Airway epithelial cell (primary cell): Measurements from ENCODE around the gene INO80. TPM values are rescaled to one million over a fixed set of nuclear protein-coding genes. Genes with fewer than 3 reads are reported as not detected.

Experiments
- total RNA-seq: library from RNA; depleted of rRNA; stranded (reverse); fragments of >200 nt; gene quantifications from 2 replicates; pipeline ENCODE4 v1.2.3, GENCODE V29; 2015

The INO80 gene
- total RNA-seq = 8.7 and 16.7 TPM in 2 replicates

GRCh38 chr15:41116116-41116961, at the start of gene INO80:
Gene INO80 (minus strand): TSS chr15:41116280. CDS start chr15:41096310, 19,970 bp downstream.

GRCh38 chr15:40952901-40953712, 163.0 kb downstream of the INO80 start, which contains the start of gene CHAC1:
Gene CHAC1 (plus strand): TSS chr15:40953471. CDS start chr15:40953584, 113 bp downstream.

Other genes with a start within 250 kb of the INO80 start
- 52.2 and 61.1 TPM in 2 replicates for gene RHOV, start 242.0 kb downstream of the INO80 start, total RNA-seq
- 30.6 and 33.9 TPM in 2 replicates for gene VPS18, start 221.8 kb downstream of the INO80 start, total RNA-seq
- 0.35 TPM in 1 of 2 replicates, not detected in the other for gene DLL4, start 186.9 kb downstream of the INO80 start, total RNA-seq
- 5.9 and 10.5 TPM in 2 replicates for gene CHAC1, start 162.8 kb downstream of the INO80 start, total RNA-seq
- 0.28 TPM in 1 of 2 replicates, not detected in the other for gene EXD1, start 114.5 kb upstream of the INO80 start, total RNA-seq
- 103 and 137 TPM in 2 replicates for gene CHP1, start 115.0 kb upstream of the INO80 start, total RNA-seq
- gene OIP5, start 216.3 kb upstream of the INO80 start, total RNA-seq = 13.7 and 15.5 TPM in 2 replicates
- gene NUSAP1, start 216.6 kb upstream of the INO80 start, total RNA-seq = 54.1 and 56.6 TPM in 2 replicates